ENCODE measurements around the gene DNAH14. TPM values are rescaled to one million over a fixed set of nuclear protein-coding genes. Genes with fewer than 3 reads are reported as not detected.

The DNAH14 gene
- total and polyA plus RNA-seq, 2 of the 8 experiments (the other 6 are each of a cell fraction or from before 2014, with no cell fraction given): 8.4 to 40.7 TPM

DNA sequence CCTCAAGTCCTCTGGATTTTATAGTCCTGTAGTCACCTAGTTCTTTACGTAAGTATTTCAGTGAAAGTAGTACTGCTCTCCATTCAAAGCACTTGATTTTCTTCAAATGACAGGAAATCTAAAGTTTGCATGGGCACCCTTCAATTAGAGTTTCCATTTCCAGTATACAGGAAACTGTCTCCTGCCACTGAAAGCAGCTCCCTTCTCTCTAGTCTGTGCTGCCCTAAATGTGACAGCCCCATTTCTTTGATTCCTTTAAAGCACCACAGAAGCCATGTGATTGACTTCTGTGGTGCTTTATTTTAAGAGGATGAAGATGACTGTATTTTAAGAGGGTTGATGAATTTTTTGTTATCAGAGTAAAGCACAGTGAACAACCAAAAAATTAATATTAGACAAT is 226.1 kb downstream of the DNAH14 start:
- Histone ChIP-seq H3K27ac (ENCODE audit: low read depth, low read length) (no peak overlapping the region), H2BK5ac (ENCODE audit: low read depth, low read length) (no peak overlapping the region), H3K79me2 (ENCODE audit: control insufficient read depth in 1 of 2, insufficient read depth in 2 of 2, low read length in 2 of 2) (no peaks in the 10 kb centered on the region), H2AFZ (ENCODE audit: low read length) (no peak overlapping the region), H3K14ac (ENCODE audit: insufficient read length) (no peak overlapping the region), H2BK12ac (ENCODE audit: low read depth, low read length) (no peak overlapping the region), H3K56ac (replicated peaks; ENCODE audit: insufficient read length, low read depth, low read length) (no peak overlapping the region), H3K23ac (ENCODE audit: insufficient read length) (no peak overlapping the region), H3K23me2 (ENCODE audit: low read depth, low read length) (no peaks in the 10 kb centered on the region), H3K9ac (replicated peaks in 1 of 4; ENCODE audit: extremely low read depth in 1 of 4, low read depth in 3 of 4, low read length in 3 of 4) (no peak overlapping the region), H3K27me3 (replicated peaks in 1 of 4; ENCODE audit: control insufficient read depth in 3 of 4, extremely low read depth in 1 of 4, insufficient read depth in 3 of 4, low read length in 3 of 4) (no peaks in the 10 kb centered on the region), H3K4me1 (replicated peaks in 1 of 4; ENCODE audit: control insufficient read depth in 3 of 4, insufficient read depth in 4 of 4, low read length in 3 of 4) (no peaks in the 10 kb centered on the region), H3K4me3 (ENCODE audit: extremely low read depth in 1 of 4, insufficient read depth in 2 of 4, low read depth in 3 of 4, low read length in 4 of 4) (no peak overlapping the region), H4K20me1 (replicated peaks in 1 of 2; ENCODE audit: control insufficient read depth in 1 of 2, insufficient read depth in 2 of 2, low read length in 2 of 2) (no peaks in the 10 kb centered on the region), H3K4ac (replicated peaks; ENCODE audit: insufficient read length, low read depth, low read length) (no peak overlapping the region), H3K36me3 (ENCODE audit: control insufficient read depth in 2 of 4, insufficient read depth in 4 of 4, low read length in 3 of 4) (no peaks in the 10 kb centered on the region), H2AK5ac (ENCODE audit: low read depth, low read length) (no peak overlapping the region), H2BK20ac (ENCODE audit: low read length) (no peak overlapping the region), H3K79me1 (ENCODE audit: low read depth, low read length) (no peaks in the 10 kb centered on the region), H3K4me2 (ENCODE audit: insufficient read depth in 1 of 2, low read depth in 2 of 2, low read length in 2 of 2) (no peak overlapping the region), H3K9me3 (ENCODE audit: insufficient read depth in 2 of 2, low read depth in 1 of 2, low read length in 1 of 2) (no peaks in the 10 kb centered on the region), H2BK15ac (ENCODE audit: low read length) (no peak overlapping the region), H3K18ac (ENCODE audit: extremely low read depth, low read length) (no peak overlapping the region), H2BK120ac (replicated peaks; ENCODE audit: low read depth, low read length) (no peak overlapping the region), H4K8ac (ENCODE audit: extremely low read depth, insufficient read depth, low read length) (no peak overlapping the region), H4K91ac (replicated peaks; ENCODE audit: insufficient read length, low read length) (no peak overlapping the region), H4K5ac (ENCODE audit: insufficient read length, low read depth, low read length) (no peak overlapping the region)
- WGBS, 2 experiments (ENCODE audit: extremely low coverage in 1 of 2, insufficient coverage in 1 of 2, insufficient read length in 1 of 2, insufficient replicate concordance in 2 of 2, low coverage in 1 of 2, low lambda C conversion rate in 2 of 2, missing lambda C conversion rate in 1 of 2): 96% methylated on average over 1 of the region's 1 CpG; no CpG with 5 or more reads in 1 of the 2 experiments
- ChIA-PET CTCF (ENCODE audit: partially characterized antibody) (interaction anchor here (0.6 to 1.1 kb wide), 2 partner anchors 19 to 156 kb away, joined by 3 to 4 read pairs; no protein-coding TSS in a partner anchor), POLR2A (ENCODE audit: partially characterized antibody) (no interaction called here)
- no peak for DNase-seq (ENCODE audit: low read depth in 1 of 2, low spot score in 2 of 2)
- TF ChIP-seq, protein P1, sequence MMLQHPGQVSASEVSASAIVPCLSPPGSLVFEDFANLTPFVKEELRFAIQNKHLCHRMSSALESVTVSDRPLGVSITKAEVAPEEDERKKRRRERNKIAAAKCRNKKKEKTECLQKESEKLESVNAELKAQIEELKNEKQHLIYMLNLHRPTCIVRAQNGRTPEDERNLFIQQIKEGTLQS (IDR thresholded peaks at IDR 0.05; ENCODE audit: insufficient read depth, low read depth, low read length): no peak
- TF ChIP-seq BRCA1 (IDR thresholded peaks at IDR 0.05; ENCODE audit: low read depth, low read length): no peak
- no peak for TF ChIP-seq JUND (IDR thresholded peaks at IDR 0.05; ENCODE audit: low read length)
- no peak for TF ChIP-seq NRF1 (IDR thresholded peaks at IDR 0.05; ENCODE audit: low read depth, low read length)
- TF ChIP-seq MAFK (IDR thresholded peaks at IDR 0.05; ENCODE audit: low read depth, low read length): no peak
- no peak for TF ChIP-seq SIN3A (conservative IDR thresholded peaks at IDR 0.05 in 1 of 2, IDR thresholded peaks at IDR 0.05 in 1 of 2; ENCODE audit: low read depth in 1 of 2, low read length in 2 of 2)
- TF ChIP-seq BACH1 (IDR thresholded peaks at IDR 0.05; ENCODE audit: low read length): no peak
- no peak for TF ChIP-seq FOSL1 (IDR thresholded peaks at IDR 0.05; ENCODE audit: insufficient read depth, low read depth, low read length)
- TF ChIP-seq RFX5 (IDR thresholded peaks at IDR 0.05; ENCODE audit: borderline replicate concordance, low read depth, low read length): no peak
- TF ChIP-seq, protein P2, sequence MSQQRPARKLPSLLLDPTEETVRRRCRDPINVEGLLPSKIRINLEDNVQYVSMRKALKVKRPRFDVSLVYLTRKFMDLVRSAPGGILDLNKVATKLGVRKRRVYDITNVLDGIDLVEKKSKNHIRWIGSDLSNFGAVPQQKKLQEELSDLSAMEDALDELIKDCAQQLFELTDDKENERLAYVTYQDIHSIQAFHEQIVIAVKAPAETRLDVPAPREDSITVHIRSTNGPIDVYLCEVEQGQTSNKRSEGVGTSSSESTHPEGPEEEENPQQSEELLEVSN (IDR thresholded peaks at IDR 0.05): no peak
- no peak for TF ChIP-seq KDM5A (IDR thresholded peaks at IDR 0.05; ENCODE audit: low read length)
- no peak for FAIRE-seq

All from H1 (cell line).